Common myeloid progenitor, CD34-positive (primary cell): ENCODE results near the gene ANKRD44.

Experiments used
- CTCF ChIA-PET: fragments of 350-600 bp; sonication (Branson Sonifier 250); formaldehyde crosslinking; loops from one replicate; lab custom pipeline; 2021; ENCODE audit warnings: antibody characterized with exemption; lab: Charles Lee
- POLR2A ChIA-PET: fragments of 350-600 bp; sonication (Branson Sonifier 250); formaldehyde crosslinking; loops from one replicate; lab custom pipeline; 2021; ENCODE audit warnings: antibody characterized with exemption; lab: Charles Lee
- DNase-seq, 3 donors: peaks; one replicate each; pipeline versions ENCODE4 v3.0.0 to v3.0.0-alpha.2; 2013
- H3K27ac ChIP-seq, 2 experiments: 1 replicate in 1 of 2; 2 replicates in 1 of 2; pipeline ENCODE4 v1.7.0; 2013; ENCODE audit warnings: inconsistent platforms in 2 of 2, low read length in 2 of 2, mild to moderate bottlenecking in 2 of 2, low read depth in 1 of 2, moderate library complexity in 1 of 2; ENCODE audit not compliant: severe bottlenecking in 2 of 2, insufficient read depth in 1 of 2, poor library complexity in 1 of 2
- H3K27me3 ChIP-seq, 5 experiments: replicated peaks in 2 of 5; 1 replicate in 3 of 5; 2 replicates in 2 of 5; pipeline versions ENCODE4 v1.6.1 to v1.7.0; 2013; ENCODE audit warnings: low read length in 4 of 5, mild to moderate bottlenecking in 2 of 5, moderate library complexity in 2 of 5, inconsistent platforms in 1 of 5; ENCODE audit not compliant: insufficient read depth in 5 of 5, control insufficient read depth in 4 of 5
- H3K36me3 ChIP-seq, 4 experiments: 1 replicate in 2 of 4; 2 replicates in 2 of 4; pipeline versions ENCODE4 v1.6.1 to v1.7.0; 2013; ENCODE audit warnings: low read length in 3 of 4, control low read depth in 1 of 4, mild to moderate bottlenecking in 1 of 4; ENCODE audit not compliant: control insufficient read depth in 4 of 4, insufficient read depth in 4 of 4
- H3K4me1 ChIP-seq, 4 experiments: 1 replicate in 3 of 4; 2 replicates in 1 of 4; pipeline versions ENCODE4 v1.6.1 to v1.7.1; 2013; ENCODE audit warnings: low read length in 3 of 4, mild to moderate bottlenecking in 3 of 4, control low read depth in 1 of 4, inconsistent platforms in 1 of 4, moderate library complexity in 1 of 4; ENCODE audit not compliant: control insufficient read depth in 4 of 4, insufficient read depth in 4 of 4; ENCODE audit errors: control extremely low read depth in 1 of 4
- H3K4me3 ChIP-seq, 7 experiments: 1 replicate in 4 of 7; 2 replicates in 3 of 7; pipeline versions ENCODE4 v1.5.1 to v1.7.0; 2013; ENCODE audit warnings: mild to moderate bottlenecking in 7 of 7, low read length in 6 of 7, moderate library complexity in 6 of 7, inconsistent platforms in 2 of 7, low read depth in 2 of 7, control low read depth in 1 of 7; ENCODE audit not compliant: insufficient read depth in 4 of 7, control insufficient read depth in 1 of 7; ENCODE audit errors: extremely low read depth in 1 of 7
- H3K9me3 ChIP-seq, 5 experiments: 1 replicate in 4 of 5; 2 replicates in 1 of 5; pipeline versions ENCODE4 v1.6.1 to v1.7.1; 2013; ENCODE audit warnings: low read length in 4 of 5, mild to moderate bottlenecking in 2 of 5, inconsistent platforms in 1 of 5, low read depth in 1 of 5, moderate library complexity in 1 of 5; ENCODE audit not compliant: control insufficient read depth in 4 of 5, insufficient read depth in 2 of 5; ENCODE audit errors: control extremely low read depth in 1 of 5
- WGBS: methylation state at CpG from one replicate; pipeline ENCODE4 v1.1.5; 2013; ENCODE audit not compliant: insufficient coverage; 5-methylcytosine and 5-hydroxymethylcytosine counted together

The ANKRD44 gene

DNA sequence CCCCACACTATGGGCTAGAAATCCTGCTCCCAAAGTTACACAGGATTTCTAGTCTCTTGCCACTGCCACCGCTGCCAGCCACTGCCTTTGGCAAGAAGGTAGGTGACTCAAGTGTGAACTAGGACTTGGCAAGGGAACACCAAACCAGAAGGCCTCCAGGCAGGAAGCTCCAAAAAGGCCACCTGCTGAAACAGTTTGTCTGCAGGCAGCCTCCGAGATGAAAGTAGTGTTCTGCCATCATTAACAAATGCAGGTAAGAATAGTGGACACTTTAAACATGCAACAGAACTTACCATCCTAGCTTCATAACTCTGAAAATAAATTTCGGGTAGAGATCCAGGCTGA, 3.9 kb downstream of the ANKRD44 start:
- Histone ChIP-seq H3K27ac (peak overlapping the region in 1 of 2 experiments; percentile 59), H3K27me3 (no peaks in the 10 kb centered on the region), H3K36me3 (peaks cover 0 to 4% (median 0%) of the 10 kb centered on the region in 4 experiments), H3K4me1 (peaks cover 42 to 74% (median 63%) of the 10 kb centered on the region in 4 experiments), H3K9me3 (no peaks in the 10 kb centered on the region), H3K4me3 (peak overlapping the region in 3 of 7 experiments; percentile 2 to 41 (median 35))
- ChIA-PET CTCF (interaction anchor here (0.6 to 6.8 kb wide), 9 partner anchors 9 to 193 kb away, joined by 3 to 66 read pairs (median 6); no protein-coding TSS in a partner anchor), POLR2A (no interaction called here)
- WGBS = 46% methylated on average over 3 of the region's 3 CpGs
- peak in 2 of 3 donors; percentile 53 to 67 for DNase-seq

DNA sequence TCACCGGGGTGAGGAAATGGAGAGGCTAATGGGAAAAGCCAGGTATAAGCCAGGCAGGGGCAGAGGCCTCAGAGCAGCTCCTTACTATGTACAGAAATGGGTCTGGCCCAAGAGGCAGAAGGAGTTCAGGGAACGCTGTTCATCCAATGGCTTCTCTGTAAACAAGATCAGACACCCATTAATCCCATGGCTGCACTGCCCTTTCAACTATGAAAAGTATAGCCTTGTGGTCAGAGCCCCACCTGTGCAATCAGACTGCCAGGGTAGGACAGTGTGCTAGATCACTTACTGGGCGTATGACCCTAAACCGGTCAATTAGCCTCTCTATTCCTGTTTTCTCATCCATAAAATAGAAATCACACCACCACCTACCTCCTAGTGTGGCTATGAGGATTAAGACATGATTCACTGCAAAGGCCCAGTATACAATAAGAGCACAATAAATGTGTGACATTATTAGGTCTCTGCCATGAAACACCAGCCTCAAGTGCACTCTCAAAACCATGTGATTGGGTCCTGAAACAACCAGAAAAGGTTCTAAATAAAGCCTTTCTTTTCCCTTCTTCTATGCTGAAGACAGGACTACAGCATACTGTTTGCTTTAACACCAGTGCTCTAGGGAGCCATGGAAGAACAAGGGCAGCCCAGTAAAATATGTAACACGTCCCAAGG, 4.4 kb downstream of the ANKRD44 start:
- peak overlapping the region in 3 of 7 experiments; percentile 2 to 41 (median 35) for H3K4me3 ChIP-seq
- 100% methylated on average over 2 of the region's 5 CpGs for WGBS
- no peak for DNase-seq
- POLR2A ChIA-PET = no interaction called here
- CTCF ChIA-PET = interaction anchor here (0.8 to 6.8 kb wide), 13 partner anchors 15 to 192 kb away, joined by 3 to 66 read pairs (median 5); no protein-coding TSS in a partner anchor
- H3K27ac ChIP-seq = peak overlapping the region in 1 of 2 experiments; percentile 59
- peaks cover 39 to 70% (median 58%) of the 10 kb centered on the region in 4 experiments for H3K4me1 ChIP-seq
- peaks cover 0 to 4% (median 0%) of the 10 kb centered on the region in 4 experiments for H3K36me3 ChIP-seq
- no peaks in the 10 kb centered on the region for H3K27me3 ChIP-seq
- no peaks in the 10 kb centered on the region for H3K9me3 ChIP-seq

DNA sequence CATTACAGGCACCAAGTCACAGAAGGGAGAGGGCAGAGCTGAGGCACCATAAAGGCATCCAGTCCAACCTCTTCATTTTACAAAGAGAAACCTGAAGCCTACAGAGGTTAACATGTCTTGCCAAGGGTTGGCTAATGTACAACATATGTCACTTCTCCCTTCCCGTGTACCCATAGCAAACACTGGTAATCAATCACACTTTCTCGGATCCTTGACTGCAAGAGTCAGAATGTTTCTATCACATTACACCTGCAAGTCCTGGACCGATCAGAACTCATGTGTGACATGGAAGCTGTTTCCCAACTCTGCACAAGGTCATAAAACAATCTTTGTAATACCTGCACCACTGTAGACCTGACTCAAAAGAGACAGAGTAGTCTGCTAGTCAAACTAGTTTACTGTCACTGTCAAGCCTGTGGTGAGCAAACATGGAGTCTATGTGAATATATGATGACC, 6.0 kb downstream of the ANKRD44 start:
- CTCF ChIA-PET = interaction anchor here (0.8 to 3.9 kb wide), 16 partner anchors 9 to 197 kb away, joined by 3 to 20 read pairs (median 4); no protein-coding TSS in a partner anchor
- H3K4me3 ChIP-seq = peak overlapping the region in 1 of 7 experiments; percentile 0
- peaks cover 39 to 64% (median 53%) of the 10 kb centered on the region in 4 experiments for H3K4me1 ChIP-seq
- peak overlapping the region; percentile 43 to 53 for H3K27ac ChIP-seq
- POLR2A ChIA-PET = no interaction called here
- 95% methylated on average over 3 of the region's 3 CpGs for WGBS
- no peak for DNase-seq
- H3K27me3 ChIP-seq = no peaks in the 10 kb centered on the region
- H3K36me3 ChIP-seq = peaks cover 0 to 7% (median 0%) of the 10 kb centered on the region in 4 experiments
- H3K9me3 ChIP-seq = no peaks in the 10 kb centered on the region

DNA sequence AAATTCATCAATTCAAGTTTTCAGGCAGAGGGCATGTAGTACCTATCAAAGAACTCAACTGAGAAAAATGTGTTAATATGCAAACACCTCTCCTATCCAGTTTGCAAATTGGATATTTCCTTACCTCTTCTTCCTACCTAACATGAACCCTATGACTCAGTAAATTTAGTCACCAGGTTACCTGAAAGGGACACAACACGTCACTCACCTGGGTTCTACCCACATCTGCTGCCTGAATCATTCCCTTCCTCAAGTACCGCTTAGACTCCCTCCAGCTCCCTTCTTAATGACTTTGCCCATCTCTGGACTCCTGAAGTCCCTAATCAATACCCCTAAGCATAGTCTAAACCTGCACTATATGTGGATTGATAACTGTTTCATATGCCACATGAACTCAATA, 10.4 kb downstream of the ANKRD44 start:
- Histone ChIP-seq H3K4me3 (no peak overlapping the region), H3K27me3 (no peaks in the 10 kb centered on the region), H3K9me3 (no peaks in the 10 kb centered on the region), H3K4me1 (peaks cover 26 to 57% (median 41%) of the 10 kb centered on the region in 4 experiments), H3K27ac (no peak overlapping the region), H3K36me3 (peaks cover 0 to 7% (median 0%) of the 10 kb centered on the region in 4 experiments)
- 100% methylated on average over 1 of the region's 2 CpGs for WGBS
- CTCF ChIA-PET = no interaction called here
- DNase-seq = no peak
- POLR2A ChIA-PET = no interaction called here

DNA sequence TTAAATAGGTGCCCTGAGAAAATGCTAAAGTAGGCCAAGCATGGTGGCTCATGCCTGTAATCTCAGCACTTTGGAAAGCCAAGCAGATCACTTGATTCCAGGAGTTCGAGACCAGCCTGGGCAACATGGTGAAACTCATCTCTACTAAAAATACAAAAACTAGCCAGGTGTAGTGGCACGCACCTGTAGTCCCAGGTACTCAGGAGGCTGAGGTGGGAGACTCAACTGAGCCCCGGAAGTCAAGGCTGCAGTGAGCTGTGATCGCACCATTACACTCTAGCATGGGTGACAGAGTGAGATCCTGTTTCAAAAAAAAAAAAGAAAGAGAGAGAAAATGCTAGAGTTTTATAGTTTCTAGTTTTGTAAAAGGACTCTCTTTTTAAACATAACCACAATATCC, 12.0 kb downstream of the ANKRD44 start:
- WGBS = 98% methylated on average over 3 of the region's 4 CpGs
- Histone ChIP-seq H3K4me1 (peaks cover 26 to 62% (median 46%) of the 10 kb centered on the region in 4 experiments), H3K9me3 (no peaks in the 10 kb centered on the region), H3K36me3 (peaks cover 0 to 7% (median 0%) of the 10 kb centered on the region in 4 experiments), H3K27me3 (no peaks in the 10 kb centered on the region), H3K27ac (no peak overlapping the region), H3K4me3 (no peak overlapping the region)
- DNase-seq = no peak
- POLR2A ChIA-PET = interaction anchor here (0.7 kb wide), 1 partner anchor 102 kb away, joined by 5 read pairs; no protein-coding TSS in a partner anchor
- CTCF ChIA-PET = interaction anchor here (0.8 to 1.2 kb wide), 2 partner anchors 35 to 64 kb away, joined by 3 read pairs; no protein-coding TSS in a partner anchor

DNA sequence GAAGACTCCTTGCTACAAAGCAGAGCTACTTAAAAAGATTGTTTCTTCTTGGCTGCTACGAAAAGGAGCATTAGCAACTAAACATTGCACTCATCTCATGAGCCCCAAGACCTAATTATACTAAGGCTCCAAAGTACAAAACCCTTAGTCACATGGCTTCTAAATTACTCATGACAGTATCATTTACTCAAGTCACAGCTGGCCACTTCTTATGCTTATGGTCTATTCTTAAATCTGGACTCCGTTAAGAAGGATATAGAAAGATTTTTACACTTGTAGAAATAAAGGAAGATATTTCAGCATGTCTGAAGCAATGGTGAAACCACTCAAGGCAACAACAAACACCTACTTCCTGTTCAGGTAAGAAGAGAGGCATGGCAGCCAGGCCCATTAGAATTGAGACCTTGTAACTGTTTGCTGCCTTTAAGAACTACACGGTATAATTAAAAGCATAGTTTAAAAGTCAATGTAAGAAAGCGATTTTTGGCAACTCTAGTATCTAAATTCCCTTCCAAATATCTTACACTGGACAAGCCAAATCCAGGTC, 12.7 kb downstream of the ANKRD44 start:
- WGBS = 100% methylated on average over 2 of the region's 4 CpGs
- Histone ChIP-seq H3K9me3 (no peaks in the 10 kb centered on the region), H3K4me1 (peaks cover 34 to 69% (median 53%) of the 10 kb centered on the region in 4 experiments), H3K27ac (peak overlapping the region; percentile 9 to 76), H3K27me3 (no peaks in the 10 kb centered on the region), H3K4me3 (peak overlapping the region in 1 of 7 experiments; percentile 4), H3K36me3 (peaks cover 0 to 7% (median 0%) of the 10 kb centered on the region in 4 experiments)
- DNase-seq = no peak
- ChIA-PET CTCF (interaction anchor here (0.9 to 1.5 kb wide), 7 partner anchors 9 to 185 kb away, joined by 3 to 6 read pairs (median 4); no protein-coding TSS in a partner anchor), POLR2A (interaction anchor here (0.7 kb wide), 1 partner anchor 102 kb away, joined by 5 read pairs; no protein-coding TSS in a partner anchor)
